ENCODE data around the gene CDON.
A peak's percentile ranks its signal among the peaks of the same experiment; 100 is the strongest.
"Not testable (repeated sequence)": the region's sequence is repeated elsewhere in the genome, so short reads cannot be mapped to it uniquely, and the experiment has no call there.

Gene CDON

GRCh38 chr11:125990244-125990643 is 72.4 kb downstream of the CDON start:
- DNase-seq = peak; percentile 39

- DNase-seq = no peak
Measured at GRCh38 chr11:125987066-125987641, 75.5 kb downstream of the CDON start.

DNA sequence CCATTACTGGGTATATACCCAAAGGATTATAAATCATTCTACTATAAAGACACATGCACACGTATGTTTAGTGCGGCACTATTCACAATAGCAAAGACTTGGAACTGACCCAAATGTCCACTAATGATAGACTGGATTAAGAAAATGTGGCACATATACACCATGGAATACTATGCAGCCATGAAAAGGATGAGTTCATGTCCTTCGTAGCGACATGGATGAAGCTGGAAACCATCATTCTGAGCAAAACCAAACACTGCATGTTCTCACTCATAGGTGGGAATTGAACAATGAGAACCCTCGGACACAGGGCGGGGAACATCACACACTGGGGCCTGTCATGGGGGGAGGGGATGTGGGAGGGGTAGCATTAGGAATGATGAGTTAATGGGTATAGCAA is 76.7 kb downstream of the CDON start:
- DNase-seq = not testable (repeated sequence)

DNA sequence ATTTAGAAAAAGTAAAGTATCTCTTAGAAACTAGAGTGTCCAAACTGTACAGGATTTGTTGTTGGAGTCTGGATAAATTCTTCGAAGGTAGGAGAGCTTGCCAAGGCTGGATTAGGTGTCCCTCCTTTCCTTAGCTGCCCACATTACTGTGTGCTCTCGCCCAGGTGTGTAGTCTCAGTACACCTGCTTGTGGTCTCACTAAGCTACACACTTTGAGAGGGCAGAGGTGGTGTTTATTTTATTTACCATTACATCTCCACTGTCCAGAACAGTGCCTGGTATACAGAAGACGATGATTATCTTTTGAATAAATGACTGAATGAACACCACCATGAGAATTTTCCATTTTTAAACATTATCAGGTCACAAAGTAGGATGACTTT is 80.3 kb downstream of the CDON start:
- DNase-seq = no peak

DNA sequence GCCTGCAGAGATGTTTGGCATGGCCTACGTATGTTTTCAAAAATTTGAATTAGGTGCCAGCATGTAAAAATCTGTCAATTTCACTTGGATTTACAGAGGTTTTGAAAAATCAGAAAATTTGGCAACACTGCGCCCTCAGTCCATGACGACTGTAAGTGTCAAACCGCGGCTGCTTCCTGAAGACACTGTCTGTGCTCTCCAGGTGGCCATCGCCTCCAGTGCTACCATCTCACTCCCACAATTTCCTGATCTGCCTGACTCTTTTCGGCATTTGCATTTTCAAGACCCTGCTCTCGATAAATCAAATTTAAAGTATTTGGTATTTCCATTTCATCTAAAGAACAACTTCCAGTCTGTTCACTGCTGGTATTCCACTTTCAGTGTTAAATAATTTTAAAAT is 82.2 kb downstream of the CDON start:
- no peak for DNase-seq

- no peak for DNase-seq
Measured at GRCh38 chr11:125979511-125979910, 83.2 kb downstream of the CDON start.

DNA sequence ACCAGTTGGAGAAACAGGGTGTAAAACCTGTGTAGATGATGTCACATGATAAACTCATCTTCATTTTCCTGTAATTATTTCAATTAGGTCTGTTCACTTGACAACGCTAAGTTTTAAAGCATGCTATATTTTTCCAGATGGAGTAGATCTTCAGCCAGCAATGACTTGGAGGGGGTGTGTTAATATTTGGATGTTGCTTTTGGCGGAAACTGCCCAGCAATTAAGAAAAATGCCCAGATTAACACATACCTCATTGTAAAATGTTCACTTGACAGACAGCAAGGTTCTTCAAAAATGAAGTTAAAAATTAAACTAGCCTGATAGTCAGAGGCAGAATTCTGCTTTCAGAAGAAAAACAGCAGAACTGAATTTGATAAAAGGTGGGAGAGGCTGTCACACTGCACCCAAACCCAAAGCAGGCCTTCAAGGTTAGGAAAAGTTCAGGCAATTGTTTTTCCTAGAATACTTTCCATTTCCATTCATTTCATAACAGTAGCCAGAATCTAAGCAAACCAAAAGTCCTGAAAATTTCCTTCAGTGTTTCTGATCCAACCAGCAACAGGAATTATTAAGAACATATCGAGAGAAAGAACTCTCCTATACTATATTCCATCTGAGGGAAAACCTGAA is 83.8 kb downstream of the CDON start:
- DNase-seq = no peak

GRCh38 chr11:125978181-125978716 is 84.4 kb downstream of the CDON start:
- DNase-seq = no peak

DNA sequence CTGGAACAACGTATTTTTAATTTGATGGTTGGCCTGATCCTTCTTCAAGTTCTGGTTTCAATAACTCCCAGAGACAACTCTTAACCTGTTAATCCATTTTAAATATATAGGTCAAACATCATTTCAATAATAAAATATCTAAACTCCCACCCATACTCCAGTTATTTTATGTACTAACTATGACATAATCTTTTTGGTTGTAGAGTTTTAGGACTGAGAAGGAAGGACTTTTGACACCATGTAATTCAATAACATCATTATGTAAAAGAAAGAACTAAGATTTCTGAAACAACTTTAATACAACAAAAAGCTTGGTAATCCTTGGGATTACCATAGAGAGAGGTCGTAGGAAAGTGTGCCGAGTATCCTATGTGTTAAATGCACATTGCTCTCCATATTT is 85.3 kb downstream of the CDON start:
- no peak for DNase-seq

DNA sequence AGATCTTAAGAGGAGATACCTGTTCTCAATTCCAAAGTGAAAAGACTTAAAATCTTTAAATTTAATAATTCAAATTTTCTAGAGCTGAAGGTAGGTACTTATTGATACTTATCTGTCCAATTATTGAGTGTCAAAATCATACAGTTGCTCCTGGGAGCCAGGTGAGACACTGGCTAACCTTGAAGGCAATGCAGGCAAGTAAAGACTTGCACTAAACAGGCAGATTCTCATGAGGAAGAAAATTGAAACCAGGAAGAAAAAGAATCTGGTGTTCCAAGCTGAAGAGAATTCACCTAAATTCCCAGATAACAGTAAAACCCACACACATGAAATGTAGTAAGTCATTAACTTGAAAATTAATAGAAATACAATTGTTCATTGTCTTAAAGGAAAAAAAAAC is 86.5 kb downstream of the CDON start:
- no peak for DNase-seq

GRCh38 chr11:125975634-125976033 is 87.0 kb downstream of the CDON start:
- no peak for DNase-seq

DNA sequence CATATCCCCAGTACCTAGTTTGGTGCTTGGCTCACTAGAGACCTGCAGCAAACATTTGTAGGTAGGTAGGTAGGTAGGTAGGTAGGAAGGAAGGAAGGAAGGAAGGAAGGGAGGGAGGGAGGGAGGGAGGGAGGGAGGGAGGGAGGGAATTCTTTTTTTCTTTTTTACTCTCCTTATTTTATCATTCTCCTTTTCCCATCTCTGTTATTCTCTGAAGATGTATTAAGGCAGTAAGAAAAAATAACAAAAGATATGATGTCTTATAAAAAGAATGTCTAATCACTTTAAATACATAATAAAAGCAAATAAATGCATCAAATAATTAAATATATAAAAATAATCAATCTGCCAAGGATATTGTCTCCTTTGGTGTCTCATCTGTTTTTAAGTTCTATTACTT is 88.4 kb downstream of the CDON start:
- DNase-seq = no peak

GRCh38 chr11:125971618-125972017 is 91.0 kb downstream of the CDON start:
- no peak for DNase-seq

DNA sequence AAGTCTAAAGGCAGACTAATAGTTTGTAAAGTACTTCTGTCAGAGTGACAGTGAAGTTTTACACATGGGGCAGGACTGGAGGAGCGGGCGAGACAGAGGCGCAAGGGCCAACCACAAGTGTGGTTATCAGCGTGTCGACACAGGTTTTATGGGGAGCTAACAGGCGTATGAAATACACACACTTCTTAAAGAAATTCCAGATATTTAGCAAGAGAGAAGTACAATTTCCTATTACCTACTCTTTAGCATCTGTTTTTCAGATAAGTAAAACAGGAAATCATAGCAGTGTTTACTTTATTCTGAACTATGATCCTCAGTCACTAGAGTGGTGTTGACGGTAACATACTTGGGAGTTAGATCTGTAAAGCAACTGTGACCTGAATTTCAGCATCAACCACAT is 94.3 kb downstream of the CDON start:
- DNase-seq = no peak

- DNase-seq = no peak
Measured at GRCh38 chr11:125967515-125967914, 95.2 kb downstream of the CDON start.

DNA sequence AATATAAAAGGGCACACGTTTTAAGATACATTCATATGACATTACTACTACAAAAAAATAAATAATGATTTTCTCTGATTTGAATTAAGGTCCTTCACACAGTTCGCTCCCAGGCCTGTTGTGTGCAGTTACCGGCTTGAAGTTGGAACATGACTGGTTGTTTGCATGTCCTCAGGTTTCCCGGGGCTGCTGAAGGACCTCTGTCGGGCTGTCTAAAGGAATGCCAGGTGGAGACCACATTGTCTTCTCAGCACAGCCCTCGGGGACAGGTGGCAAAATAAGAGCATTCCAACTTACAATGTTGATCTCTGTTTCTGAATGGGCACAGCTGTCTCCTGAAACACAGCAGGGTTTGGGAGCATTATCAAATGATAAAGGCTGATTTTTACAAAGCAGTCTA is 101.9 kb downstream of the CDON start:
- DNase-seq = no peak

- no peak for DNase-seq
Measured at GRCh38 chr11:125959931-125960330, 102.7 kb downstream of the CDON start.

DNA sequence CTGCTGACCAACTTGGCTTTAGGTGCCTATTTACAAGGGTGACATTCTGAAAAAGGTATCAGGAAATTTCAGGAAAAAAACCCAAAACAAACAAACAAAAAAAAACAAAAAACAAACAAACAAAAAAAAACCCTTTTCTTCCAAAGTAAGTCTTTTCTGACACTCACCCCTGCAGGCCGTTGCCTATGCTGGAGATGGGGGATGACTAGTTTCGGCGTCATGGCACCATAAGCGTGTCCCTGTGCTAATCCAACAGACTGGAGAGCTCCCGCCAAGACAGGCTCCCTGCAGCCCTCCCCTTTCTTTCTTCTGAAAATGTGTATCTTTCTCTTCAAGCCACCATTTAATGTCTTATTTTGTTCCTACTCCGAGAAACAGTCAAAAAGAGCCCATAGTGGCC is 103.2 kb downstream of the CDON start:
- DNase-seq = no peak

DNA sequence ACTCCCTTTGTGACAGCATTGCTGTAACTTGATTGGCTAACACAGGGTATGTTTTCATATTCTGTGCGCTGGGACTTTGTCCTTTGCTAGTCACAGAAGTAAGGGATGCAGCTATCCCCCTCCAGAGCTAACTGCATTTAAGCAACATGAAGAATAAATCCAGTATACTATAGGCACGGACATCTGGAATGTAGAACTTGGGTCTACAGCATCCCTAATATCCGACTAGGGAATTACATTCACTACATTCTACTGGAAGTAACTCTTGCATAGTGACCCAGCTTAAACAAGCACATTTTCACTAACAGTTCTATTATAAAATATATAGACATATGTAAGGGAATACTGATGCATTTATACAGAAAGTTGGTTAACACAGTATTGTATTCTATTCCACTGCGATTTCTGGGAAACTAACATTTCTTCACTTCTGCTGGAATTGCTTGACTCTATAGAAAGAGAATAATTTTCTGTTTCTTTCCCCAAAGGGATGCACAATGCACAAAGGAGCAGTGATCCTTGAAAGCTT is 103.7 kb downstream of the CDON start:
- DNase-seq = no peak

DNA sequence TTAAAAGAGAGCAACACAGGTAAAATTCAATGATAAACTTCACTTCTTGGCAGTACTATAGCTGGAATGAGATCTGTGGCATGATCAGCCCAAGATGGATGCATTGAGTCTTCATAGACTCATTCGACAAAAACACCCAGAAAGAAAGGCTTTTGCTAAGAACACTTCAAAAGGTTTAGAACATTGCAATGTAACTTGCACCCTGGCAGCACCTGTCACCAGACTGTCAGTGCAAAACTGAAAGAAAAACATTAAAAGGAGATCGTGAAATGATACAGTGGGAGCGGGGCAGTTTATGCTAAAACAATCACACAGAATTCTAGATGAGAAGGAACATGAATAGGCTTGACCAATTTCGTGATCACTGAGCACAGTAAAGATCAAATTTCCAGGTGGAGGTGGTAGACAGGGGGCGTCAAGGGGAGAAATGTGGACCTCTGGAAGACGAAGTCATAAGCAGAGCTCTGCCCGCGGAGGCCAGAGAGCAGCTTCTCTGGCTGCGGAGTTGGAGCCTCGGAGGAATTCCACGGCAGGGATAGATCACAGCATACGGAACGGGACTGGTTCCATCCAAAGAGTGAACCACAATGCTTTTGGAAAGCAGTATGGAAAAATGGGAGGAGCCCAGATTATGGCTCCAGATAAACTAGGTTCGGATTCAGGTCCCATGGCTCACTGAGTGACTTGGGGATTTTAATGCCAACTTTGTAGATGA is 104.9 kb downstream of the CDON start:
- DNase-seq = no peak

- no peak for DNase-seq
Measured at GRCh38 chr11:125956391-125957134, 106.1 kb downstream of the CDON start.

GRCh38 chr11:125955856-125956255 is 106.8 kb downstream of the CDON start:
- no peak for DNase-seq

- no peak for DNase-seq
Measured at GRCh38 chr11:125954945-125955640, 107.6 kb downstream of the CDON start.

Measured in NCI-H226 (cell line).